IMR-90 (cell line): ENCODE measurements around the gene ADGRG6. TPM values are rescaled to one million over a fixed set of nuclear protein-coding genes. Genes with fewer than 3 reads are reported as not detected.

Source experiments
- ATAC-seq: fragments of 200-7000 bp; cut with Tn5 transposase; 2 replicates; pipeline ENCODE4 v1.9.1; 2020; ENCODE audit warnings: low read depth, mild to moderate bottlenecking, moderate library complexity
- BruUV-seq: library from RNA; stranded (reverse); fragments of 400-500 nt; replicated peaks from 2 replicates; lab custom pipeline; 2021; lab: Mats Ljungman, UMichigan
- CTCF ChIA-PET: fragments of 300-600 bp; formaldehyde crosslinking; extraction: SDS; loops from one replicate; lab custom pipeline; 2021; ENCODE audit warnings: antibody characterized with exemption; lab: Yijun Ruan, JAX
- POLR2A ChIA-PET: fragments of 300-600 bp; sonication (Branson Sonifier 250); formaldehyde crosslinking; loops from one replicate; lab custom pipeline; 2022; ENCODE audit warnings: antibody characterized with exemption; ENCODE audit not compliant: unreplicated experiment; lab: Charles Lee
- DNase-seq: peaks from one replicate; pipeline ENCODE4 v3.0.0; 2013
- H2AFZ ChIP-seq: replicated peaks from 2 replicates; pipeline ENCODE3; 2013; ENCODE audit warnings: low read length, mild to moderate bottlenecking; ENCODE audit not compliant: poor library complexity
- H2AK5ac ChIP-seq: 2 replicates; pipeline ENCODE4 v1.6.1; 2013; ENCODE audit warnings: low read depth, low read length, inconsistent platforms
- H2AK9ac ChIP-seq: replicated peaks from 2 replicates; pipeline ENCODE3; 2013; ENCODE audit warnings: mild to moderate bottlenecking, low read depth, low read length, moderate library complexity; ENCODE audit not compliant: poor library complexity
- H2BK120ac ChIP-seq: 2 replicates; pipeline ENCODE4 v1.6.1; 2013; ENCODE audit warnings: low read depth, low read length, inconsistent platforms
- H2BK15ac ChIP-seq: 3 replicates; pipeline ENCODE4 v1.6.1; 2013; ENCODE audit warnings: low read depth, low read length, inconsistent platforms
- H2BK20ac ChIP-seq: 2 replicates; pipeline ENCODE4 v1.6.1; 2013; ENCODE audit warnings: low read depth, mild to moderate bottlenecking, inconsistent platforms, low read length, moderate library complexity
- H2BK5ac ChIP-seq: 2 replicates; pipeline ENCODE4 v1.6.1; 2013; ENCODE audit warnings: mild to moderate bottlenecking, low read depth, low read length, inconsistent platforms; ENCODE audit not compliant: poor library complexity, severe bottlenecking
- H3K14ac ChIP-seq: replicated peaks from 2 replicates; pipeline ENCODE4 v1.6.1; 2013; ENCODE audit warnings: low read depth, low read length, inconsistent platforms
- H3K18ac ChIP-seq: 2 replicates; pipeline ENCODE4 v1.6.1; 2013; ENCODE audit warnings: low read depth, low read length, control low read depth
- H3K23ac ChIP-seq: 2 replicates; pipeline ENCODE4 v1.6.1; 2013; ENCODE audit warnings: low read depth, low read length, inconsistent platforms
- H3K27ac ChIP-seq: 2 replicates; pipeline ENCODE4 v1.5.1; 2013; ENCODE audit warnings: mild to moderate bottlenecking, control low read depth, low read length; ENCODE audit not compliant: insufficient read depth
- H3K27me3 ChIP-seq: 2 replicates; pipeline ENCODE4 v1.6.1; 2013; ENCODE audit warnings: low read length; ENCODE audit not compliant: control insufficient read depth, insufficient read depth
- H3K36me3 ChIP-seq: 2 replicates; pipeline ENCODE4 v1.6.1; 2013; ENCODE audit warnings: low read length, mixed read lengths; ENCODE audit not compliant: control insufficient read depth, insufficient read depth
- H3K4ac ChIP-seq: 2 replicates; pipeline ENCODE4 v1.6.1; 2013; ENCODE audit warnings: low read depth, low read length, inconsistent platforms
- H3K4me1 ChIP-seq: 2 replicates; pipeline ENCODE4 v1.6.1; 2013; ENCODE audit warnings: low read length, mixed read lengths; ENCODE audit not compliant: control insufficient read depth, insufficient read depth
- H3K4me2 ChIP-seq: 2 replicates; pipeline ENCODE4 v1.6.1; 2013; ENCODE audit warnings: low read depth, mild to moderate bottlenecking, control low read depth, low read length, moderate library complexity
- H3K4me3 ChIP-seq: 2 replicates; pipeline ENCODE4 v1.5.1; 2013; ENCODE audit warnings: low read depth, mild to moderate bottlenecking, control low read depth, low read length, moderate library complexity; ENCODE audit not compliant: insufficient read depth
- H3K56ac ChIP-seq: 2 replicates; pipeline ENCODE4 v1.6.1; 2013; ENCODE audit warnings: low read length, inconsistent platforms; ENCODE audit not compliant: insufficient read depth; ENCODE audit errors: extremely low read depth
- H3K79me1 ChIP-seq, 2 experiments: 2 replicates each; pipeline ENCODE4 v1.6.1; 2013; ENCODE audit warnings: low read length in 2 of 2, inconsistent platforms in 1 of 2, low read depth in 1 of 2
- H3K9ac ChIP-seq: 2 replicates; pipeline ENCODE4 v1.6.1; 2013; ENCODE audit warnings: low read depth, low read length, control low read depth
- H3K9me1 ChIP-seq: 2 replicates; pipeline ENCODE4 v1.6.1; 2013; ENCODE audit warnings: low read length, inconsistent platforms; ENCODE audit not compliant: insufficient read depth
- H3K9me3 ChIP-seq: 2 replicates; pipeline ENCODE4 v1.6.1; 2013; ENCODE audit warnings: low read length; ENCODE audit not compliant: control insufficient read depth, insufficient read depth
- H4K20me1 ChIP-seq: 2 replicates; pipeline ENCODE4 v1.6.1; 2013; ENCODE audit warnings: low read length, inconsistent platforms; ENCODE audit not compliant: insufficient read depth
- H4K5ac ChIP-seq: 2 replicates; pipeline ENCODE4 v1.6.1; 2013; ENCODE audit warnings: mild to moderate bottlenecking, low read depth, low read length, control low read depth
- H4K8ac ChIP-seq, 2 experiments: 2 replicates each; pipeline ENCODE4 v1.6.1; 2013; ENCODE audit warnings: low read depth in 2 of 2, low read length in 2 of 2, control low read depth in 1 of 2, inconsistent platforms in 1 of 2
- H4K91ac ChIP-seq: 2 replicates; pipeline ENCODE4 v1.6.1; 2013; ENCODE audit warnings: low read depth, low read length, inconsistent platforms; ENCODE audit not compliant: insufficient read depth
- BHLHE40 ChIP-seq: fragments of 150-350 bp; IDR thresholded peaks from 2 replicates; pipeline ENCODE4 v1.6.1; 2016; ENCODE audit warnings: mild to moderate bottlenecking, low read depth, low read length
- CEBPB ChIP-seq: IDR thresholded peaks from 2 replicates; pipeline ENCODE4 v1.6.1; 2012; ENCODE audit warnings: low read depth, low read length, improper control_type of control experiment
- CTCF ChIP-seq: conservative IDR thresholded peaks from 2 replicates; pipeline ENCODE4 v1.5.1; 2012; ENCODE audit warnings: mild to moderate bottlenecking, low read depth, low read length, improper control_type of control experiment
- FOS ChIP-seq: fragments of 150-350 bp; IDR thresholded peaks from 2 replicates; pipeline ENCODE4 v1.6.1; 2016; ENCODE audit warnings: low read depth, low read length
- MAZ ChIP-seq: IDR thresholded peaks from 2 replicates; pipeline ENCODE4 v1.6.1; 2012; ENCODE audit warnings: low read depth, mild to moderate bottlenecking, low read length, improper control_type of control experiment, moderate library complexity, borderline replicate concordance
- POLR2A ChIP-seq: IDR thresholded peaks from 2 replicates; pipeline ENCODE4 v1.6.1; 2012; ENCODE audit warnings: mild to moderate bottlenecking, low read depth, low read length
- RAD21 ChIP-seq: IDR thresholded peaks from 2 replicates; pipeline ENCODE4 v1.6.1; 2012; ENCODE audit warnings: low read length, improper control_type of control experiment
- RCOR1 ChIP-seq: IDR thresholded peaks from 2 replicates; pipeline ENCODE4 v1.6.1; 2012; ENCODE audit warnings: mild to moderate bottlenecking, low read length, improper control_type of control experiment; ENCODE audit not compliant: insufficient replicate concordance
- RFX5 ChIP-seq: IDR thresholded peaks from 2 replicates; pipeline ENCODE4 v1.8.0; 2012; ENCODE audit warnings: low read depth, mild to moderate bottlenecking, low read length, moderate library complexity
- SMC3 ChIP-seq: fragments of 150-350 bp; IDR thresholded peaks from 2 replicates; pipeline ENCODE4 v1.6.1; 2016; ENCODE audit warnings: low read depth, mild to moderate bottlenecking, antibody characterized with exemption, low read length, moderate library complexity
- USF2 ChIP-seq: fragments of 150-350 bp; IDR thresholded peaks from 2 replicates; pipeline ENCODE4 v1.6.1; 2017; ENCODE audit warnings: mild to moderate bottlenecking, antibody characterized with exemption, low read length, low read depth
- WGBS, 2 experiments: methylation state at CpG; one replicate each; pipeline versions ENCODE4 v1.1.5 to v1.1.7; 2013; ENCODE audit warnings: missing lambda C conversion rate in 2 of 2; ENCODE audit not compliant: insufficient read length in 1 of 2; ENCODE audit errors: extremely low coverage in 2 of 2; 5-methylcytosine and 5-hydroxymethylcytosine counted together
- dilution Hi-C: fragments of 300-500 bp; cut with HindIII; formaldehyde crosslinking; loops from one replicate; pipeline ENCODE4 v1.14.3; 2018; ENCODE audit warnings: low sequenced_read_pairs; ENCODE audit not compliant: unreplicated experiment
- in situ Hi-C: fragments of 300-500 bp; cut with MboI; formaldehyde crosslinking; loops from 3 replicates; pipeline ENCODE4 v1.14.3; 2019; ENCODE audit warnings: low sequenced_read_pairs, inconsistent platforms, mixed read lengths
- intact Hi-C: fragments of 100-400 bp; cut with micrococcal nuclease; formaldehyde crosslinking; loops from 2 replicates; pipeline ENCODE4 v1.10.0; 2022
- polyA plus RNA-seq, 3 experiments: library from polyadenylated mRNA; depleted of rRNA; stranded (reverse); fragments of >200 nt; gene quantifications; 2 replicates each; pipeline ENCODE4 v1.2.3, GENCODE V29; 2012; ENCODE audit warnings: low replicate concordance in 1 of 3
- total RNA-seq: library from RNA; depleted of rRNA; stranded (reverse); fragments of >200 nt; gene quantifications from 2 replicates; pipeline ENCODE4 v1.2.3, GENCODE V29; 2012

ADGRG6 gene
- total and polyA plus RNA-seq, 2 of the 4 experiments (the other 2 are of a cell fraction): 10.0 to 20.3 TPM

- dilution Hi-C loops: no loop called here
- BruUV-seq: no TSS peak
Measured at GRCh38 chr6:142302421-142303175, 791 bp downstream of the ADGRG6 start.

More at GRCh38 chr6:142302421-142303175, 791 bp downstream of the ADGRG6 start:
- peak overlapping the region; percentile 15; the same call in 1 of the 2 replicates for H4K91ac ChIP-seq
- H4K20me1 ChIP-seq: no peaks in the 10 kb centered on the region
- peak overlapping the region; percentile 50; the same call in 1 of the 2 replicates for H3K56ac ChIP-seq
- in situ Hi-C loops: no loop called here
- peak overlapping the region; percentile 10 for H4K5ac ChIP-seq
- 0 out of 2 replicates have a peak overlapping the region, but pooled peaks have one; percentile 8 for H3K18ac ChIP-seq
- peak overlapping the region; percentile 83 for H3K4ac ChIP-seq
- peak overlapping the region; percentile 7; the same call in 1 of the 3 replicates for H2BK15ac ChIP-seq
- ChIA-PET CTCF (interaction anchor here (0.6 kb wide), 1 partner anchor 469 kb away, joined by 3 read pairs; no protein-coding TSS in a partner anchor), POLR2A (no interaction called here)
- WGBS, 2 experiments: 47% methylated on average over 4 of the region's 18 CpGs; no CpG with 5 or more reads in 1 of the 2 experiments
- H3K4me3 ChIP-seq: peak overlapping the region; percentile 70
- no peaks in the 10 kb centered on the region for H3K27me3 ChIP-seq
- H3K4me2 ChIP-seq: peak overlapping the region; percentile 46
- no peaks in the 10 kb centered on the region for H3K36me3 ChIP-seq
- H2BK120ac ChIP-seq: peak overlapping the region; percentile 83
- 0 out of 2 replicates have a peak overlapping the region, but pooled peaks have one; percentile 31 for H2AK5ac ChIP-seq
- DNase-seq: peak; percentile 11
- peak overlapping the region; percentile 23 for H3K14ac ChIP-seq
- H3K79me1 ChIP-seq: peaks cover 11 to 18% of the 10 kb centered on the region in 2 experiments; a peak in 3 of 4 replicates
- H3K9me3 ChIP-seq: no peaks in the 10 kb centered on the region
- peak overlapping the region; percentile 71 for H3K9ac ChIP-seq
- no peak for ATAC-seq
- no peak for TF ChIP-seq USF2
- no peak for TF ChIP-seq FOS
- no peak for TF ChIP-seq RFX5
- TF ChIP-seq MAZ: no peak
- no peak for TF ChIP-seq CEBPB
- no peak for TF ChIP-seq CTCF
- TF ChIP-seq RAD21: no peak
- TF ChIP-seq RCOR1: no peak
- no peak for TF ChIP-seq SMC3
- no peak for TF ChIP-seq POLR2A
- no peak for TF ChIP-seq BHLHE40
- peak overlapping the region; percentile 70 for H2BK5ac ChIP-seq
- H2AFZ ChIP-seq: peak overlapping the region; percentile 96
- H3K27ac ChIP-seq: peak overlapping the region; percentile 64
- H3K4me1 ChIP-seq: peaks cover 3% of the 10 kb centered on the region; the same call in 1 of the 2 replicates
- H2BK20ac ChIP-seq: 0 out of 2 replicates have a peak overlapping the region, but pooled peaks have one; percentile 6
- peak overlapping the region; percentile 32 to 74 for H4K8ac ChIP-seq
- peak overlapping the region; percentile 47 for H2AK9ac ChIP-seq
- peak overlapping the region; percentile 82 for H3K23ac ChIP-seq
- no peaks in the 10 kb centered on the region for H3K9me1 ChIP-seq
- intact Hi-C loops: loop anchor here (5.0 kb wide), 1 partner anchor 150 kb away; no protein-coding TSS in a partner anchor
